HG03575 (cell line): ENCODE data around the gene TTLL4.
A peak's percentile ranks its signal among the peaks of the same experiment; 100 is the strongest.
"Not testable (repeated sequence)": the region's sequence is repeated elsewhere in the genome, so short reads cannot be mapped to it uniquely, and the experiment has no call there.

ENCODE experiments used
- ATAC-seq: cut with Tn5 transposase; IDR thresholded peaks from one replicate; pipeline ENCODE4 v1.9.1; 2021; ENCODE audit not compliant: unreplicated experiment, insufficient number of reproducible peaks, low FRiP score; ENCODE audit errors: extremely low read depth

Gene TTLL4, protein sequence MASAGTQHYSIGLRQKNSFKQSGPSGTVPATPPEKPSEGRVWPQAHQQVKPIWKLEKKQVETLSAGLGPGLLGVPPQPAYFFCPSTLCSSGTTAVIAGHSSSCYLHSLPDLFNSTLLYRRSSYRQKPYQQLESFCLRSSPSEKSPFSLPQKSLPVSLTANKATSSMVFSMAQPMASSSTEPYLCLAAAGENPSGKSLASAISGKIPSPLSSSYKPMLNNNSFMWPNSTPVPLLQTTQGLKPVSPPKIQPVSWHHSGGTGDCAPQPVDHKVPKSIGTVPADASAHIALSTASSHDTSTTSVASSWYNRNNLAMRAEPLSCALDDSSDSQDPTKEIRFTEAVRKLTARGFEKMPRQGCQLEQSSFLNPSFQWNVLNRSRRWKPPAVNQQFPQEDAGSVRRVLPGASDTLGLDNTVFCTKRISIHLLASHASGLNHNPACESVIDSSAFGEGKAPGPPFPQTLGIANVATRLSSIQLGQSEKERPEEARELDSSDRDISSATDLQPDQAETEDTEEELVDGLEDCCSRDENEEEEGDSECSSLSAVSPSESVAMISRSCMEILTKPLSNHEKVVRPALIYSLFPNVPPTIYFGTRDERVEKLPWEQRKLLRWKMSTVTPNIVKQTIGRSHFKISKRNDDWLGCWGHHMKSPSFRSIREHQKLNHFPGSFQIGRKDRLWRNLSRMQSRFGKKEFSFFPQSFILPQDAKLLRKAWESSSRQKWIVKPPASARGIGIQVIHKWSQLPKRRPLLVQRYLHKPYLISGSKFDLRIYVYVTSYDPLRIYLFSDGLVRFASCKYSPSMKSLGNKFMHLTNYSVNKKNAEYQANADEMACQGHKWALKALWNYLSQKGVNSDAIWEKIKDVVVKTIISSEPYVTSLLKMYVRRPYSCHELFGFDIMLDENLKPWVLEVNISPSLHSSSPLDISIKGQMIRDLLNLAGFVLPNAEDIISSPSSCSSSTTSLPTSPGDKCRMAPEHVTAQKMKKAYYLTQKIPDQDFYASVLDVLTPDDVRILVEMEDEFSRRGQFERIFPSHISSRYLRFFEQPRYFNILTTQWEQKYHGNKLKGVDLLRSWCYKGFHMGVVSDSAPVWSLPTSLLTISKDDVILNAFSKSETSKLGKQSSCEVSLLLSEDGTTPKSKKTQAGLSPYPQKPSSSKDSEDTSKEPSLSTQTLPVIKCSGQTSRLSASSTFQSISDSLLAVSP

DNA sequence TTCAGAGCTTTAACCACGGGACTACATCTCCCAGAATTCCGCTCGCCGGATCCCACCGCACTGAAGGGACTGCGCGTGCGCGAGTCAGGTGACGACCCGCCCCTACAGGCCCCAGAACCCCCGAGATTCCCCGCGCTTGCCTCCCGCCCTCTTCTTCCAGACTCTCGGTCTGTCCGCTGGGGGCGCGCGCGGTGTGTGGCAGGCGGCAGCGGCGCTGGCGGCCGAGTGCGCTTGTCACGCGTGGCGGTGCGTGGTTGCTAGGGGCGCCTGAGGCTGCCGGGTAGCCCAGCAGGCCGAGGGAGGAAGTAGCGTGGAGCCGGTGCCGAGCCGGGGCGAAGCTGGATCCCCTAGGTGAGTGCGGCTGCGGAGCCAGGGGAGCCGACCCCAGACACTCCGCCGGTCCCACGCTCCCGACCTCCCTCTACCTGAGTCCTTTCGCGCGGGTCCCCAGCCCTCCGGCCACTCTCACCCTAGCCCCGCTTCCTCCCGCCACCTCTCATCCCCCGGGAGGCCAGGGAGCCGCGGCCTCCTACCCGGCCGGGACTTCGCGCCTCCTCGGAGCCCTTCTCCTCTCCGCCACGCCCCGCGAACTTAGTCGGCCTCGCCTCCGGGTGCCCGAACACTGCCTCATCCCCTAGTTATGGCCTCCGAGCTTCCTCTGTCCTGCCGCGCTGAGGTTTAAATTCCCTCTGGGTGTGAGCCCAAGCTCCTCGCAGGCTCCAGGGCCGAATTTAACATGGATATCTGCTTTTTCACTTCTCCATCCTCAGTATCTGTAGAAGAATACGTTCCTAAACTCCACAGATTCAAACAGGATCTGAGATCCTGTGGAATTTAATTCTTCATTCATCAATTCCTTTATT lies at the start of gene TTLL4:
TSS of gene TTLL4 (plus strand) at position 149 of the 863 bp plus-strand sequence. CDS start 26,842 bp downstream, outside the sequence.
- ATAC-seq: peak; percentile 56

DNA sequence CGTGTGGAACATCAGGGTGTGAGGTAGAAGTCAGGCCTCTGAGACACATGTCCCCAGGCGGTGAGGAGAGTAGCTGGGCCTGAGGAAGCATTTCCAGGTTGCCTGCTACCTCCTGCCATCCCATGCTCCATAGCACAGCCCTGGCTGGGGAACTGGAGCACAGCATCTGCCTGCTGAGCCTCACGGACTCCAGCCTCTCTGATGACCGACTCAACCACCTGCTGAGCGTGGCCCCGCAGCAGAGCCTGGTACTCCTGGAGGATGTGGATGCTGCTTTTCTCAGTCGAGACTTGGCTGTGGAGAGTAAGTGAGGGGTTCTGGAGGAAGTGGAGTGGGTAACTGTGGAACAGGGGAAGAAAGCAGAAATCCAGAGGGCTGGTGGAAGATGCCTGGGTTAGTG lies 48.3 kb upstream of the TTLL4 start:
- no peak for ATAC-seq

DNA sequence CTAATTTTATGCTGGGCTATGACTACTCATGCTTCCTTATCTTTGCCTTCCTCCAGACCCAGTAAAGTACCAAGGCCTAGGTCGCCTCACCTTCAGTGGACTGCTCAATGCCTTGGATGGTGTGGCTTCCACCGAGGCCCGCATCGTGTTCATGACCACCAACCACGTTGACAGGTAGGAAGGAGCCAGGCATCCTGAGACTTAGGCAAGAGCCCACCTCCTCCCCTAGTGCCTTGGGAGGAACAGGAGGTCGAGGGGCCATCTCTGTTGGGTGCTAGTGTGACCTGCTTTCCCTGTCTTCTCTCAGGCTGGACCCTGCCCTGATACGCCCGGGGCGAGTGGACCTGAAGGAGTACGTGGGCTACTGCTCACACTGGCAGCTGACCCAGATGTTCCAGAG lies 47.8 kb upstream of the TTLL4 start:
- ATAC-seq: no peak

DNA sequence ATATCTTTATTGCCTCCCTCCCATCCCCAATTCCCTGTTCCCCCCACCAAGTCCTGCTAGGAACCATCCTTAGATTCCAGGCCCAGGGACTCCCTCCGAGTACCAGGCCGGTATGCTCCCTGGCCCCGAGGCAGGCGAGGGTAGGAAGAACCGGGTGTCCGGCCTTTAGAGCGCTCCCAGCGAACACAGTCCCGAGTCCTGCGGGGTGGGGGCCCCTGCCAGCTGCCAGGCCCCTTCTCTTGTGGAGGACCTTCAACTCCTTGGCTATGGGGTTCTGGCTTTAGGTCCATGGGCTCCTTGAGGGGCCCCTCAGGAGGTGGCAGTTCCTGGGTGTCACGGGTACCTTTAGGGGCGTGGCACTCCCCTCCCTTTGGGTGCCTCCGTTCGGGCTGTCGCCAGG lies 46.7 kb upstream of the TTLL4 start:
- ATAC-seq: no peak

DNA sequence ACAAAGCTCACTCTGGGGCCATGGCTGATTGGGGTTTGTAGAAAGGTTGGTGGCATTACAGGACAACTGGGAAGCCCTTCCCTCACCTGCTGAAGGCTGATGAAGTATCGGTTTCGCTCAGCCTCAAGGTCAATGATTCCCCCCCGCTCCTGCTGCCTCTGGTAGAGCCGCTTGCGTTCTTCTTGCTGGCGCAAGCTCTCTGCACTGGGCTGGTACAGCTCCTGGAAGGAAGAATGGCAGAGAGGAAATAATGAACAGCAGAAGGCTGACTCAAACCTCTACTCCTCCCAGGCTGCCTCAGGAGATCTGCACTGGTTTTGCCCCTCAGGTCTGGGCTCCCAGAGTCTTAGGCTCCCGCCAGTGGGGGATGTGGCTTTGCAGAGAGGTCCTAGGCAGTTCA lies 46.0 kb upstream of the TTLL4 start:
- no peak for ATAC-seq

DNA sequence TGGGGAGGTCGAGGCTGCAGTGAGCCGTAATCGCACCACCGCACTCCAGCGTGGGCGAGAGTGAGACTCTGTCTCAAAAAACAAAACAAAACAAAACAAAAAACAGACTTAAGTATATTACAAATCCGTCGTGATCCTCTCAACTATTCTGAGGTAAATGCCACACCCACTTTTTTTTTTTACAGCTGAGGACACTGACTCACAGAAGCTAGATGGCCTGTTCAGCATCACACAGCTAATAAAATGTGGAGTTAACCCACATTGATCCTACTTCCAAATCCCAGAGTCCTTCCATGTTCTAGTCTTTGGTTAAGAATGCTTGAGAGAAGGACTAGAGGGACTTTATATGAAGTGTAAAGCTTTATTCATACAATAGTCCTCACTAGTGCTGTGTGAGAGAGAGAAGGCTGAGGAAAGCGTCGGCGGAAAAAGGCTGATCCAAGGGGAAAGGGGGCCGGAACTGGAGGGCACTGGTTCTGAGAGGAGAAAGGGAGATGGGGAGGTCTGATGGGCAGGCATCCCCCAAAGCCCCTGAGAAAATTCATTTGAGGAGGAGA lies 39.5 kb upstream of the TTLL4 start:
- ATAC-seq: no peak

DNA sequence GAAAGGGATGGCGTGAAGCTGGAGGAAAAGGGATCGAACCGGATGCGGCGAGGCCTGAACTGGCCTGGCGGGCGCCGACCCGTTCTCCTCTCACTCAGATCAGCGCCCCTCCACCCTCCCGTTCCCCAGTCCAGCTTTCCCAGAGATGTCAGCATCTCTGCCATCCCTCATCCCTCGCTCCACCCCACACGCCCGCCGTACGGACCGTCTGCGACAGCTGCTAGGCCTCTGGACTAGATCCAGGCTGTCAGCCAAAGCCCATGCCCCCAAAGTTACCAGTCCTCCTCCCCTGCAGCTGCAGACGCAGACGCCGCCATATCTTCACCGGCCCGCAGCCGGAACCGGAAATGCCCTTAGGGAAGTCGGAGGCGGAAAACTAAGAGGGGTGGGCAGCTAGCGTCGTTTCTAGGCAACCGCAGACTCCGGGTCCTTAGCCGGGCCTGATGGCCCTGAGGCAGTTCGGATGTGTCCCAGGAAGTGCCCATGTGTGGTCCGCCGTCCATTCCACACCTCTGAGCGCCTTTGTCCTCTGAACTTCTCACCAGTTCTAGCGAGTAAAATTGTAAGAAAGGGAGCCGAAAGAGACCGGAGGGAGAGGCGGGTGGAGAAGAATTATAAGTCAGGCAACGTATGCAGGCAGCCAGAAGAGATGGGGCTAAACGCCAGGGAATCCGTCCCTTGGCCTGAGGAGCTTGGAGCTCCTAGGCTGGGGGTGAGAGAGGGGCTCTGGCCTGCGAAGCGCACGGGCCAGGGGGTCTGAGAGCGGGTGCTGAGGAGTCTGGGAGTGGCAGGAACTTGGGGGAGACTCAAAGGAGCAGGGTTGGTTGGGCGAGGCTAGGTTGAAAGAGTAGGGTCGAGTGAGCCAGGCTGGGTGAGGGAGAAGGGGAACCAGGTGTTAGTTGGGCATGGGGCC lies 38.7 kb upstream of the TTLL4 start, which contains the start of the genes RNF25 and STK36:
TSS of gene RNF25 (minus strand) at position 349 of the 913 bp plus-strand sequence. CDS start at position 317, 32 bp downstream.
TSS of gene STK36 (plus strand) at position 433 of the 913 bp plus-strand sequence. CDS start 744 bp downstream, outside the sequence.
- no peak for ATAC-seq

DNA sequence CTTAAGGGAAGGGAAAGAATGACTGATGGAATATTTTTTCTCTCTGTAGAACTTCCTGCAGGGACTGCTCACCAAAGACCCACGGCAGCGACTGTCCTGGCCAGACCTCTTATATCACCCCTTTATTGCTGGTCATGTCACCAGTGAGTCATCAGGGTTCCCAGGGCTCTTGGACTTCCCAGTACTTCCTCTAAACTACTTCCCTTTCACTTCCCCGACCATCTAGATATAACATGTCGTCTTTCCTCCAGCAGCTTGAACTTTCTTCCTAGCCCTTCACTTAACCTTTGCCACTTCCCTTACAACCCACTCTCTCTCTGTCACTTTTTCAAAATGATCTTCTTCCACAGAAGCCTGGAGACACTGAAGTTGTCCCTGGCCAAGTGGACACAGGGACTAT lies 31.5 kb upstream of the TTLL4 start:
- no peak for ATAC-seq

DNA sequence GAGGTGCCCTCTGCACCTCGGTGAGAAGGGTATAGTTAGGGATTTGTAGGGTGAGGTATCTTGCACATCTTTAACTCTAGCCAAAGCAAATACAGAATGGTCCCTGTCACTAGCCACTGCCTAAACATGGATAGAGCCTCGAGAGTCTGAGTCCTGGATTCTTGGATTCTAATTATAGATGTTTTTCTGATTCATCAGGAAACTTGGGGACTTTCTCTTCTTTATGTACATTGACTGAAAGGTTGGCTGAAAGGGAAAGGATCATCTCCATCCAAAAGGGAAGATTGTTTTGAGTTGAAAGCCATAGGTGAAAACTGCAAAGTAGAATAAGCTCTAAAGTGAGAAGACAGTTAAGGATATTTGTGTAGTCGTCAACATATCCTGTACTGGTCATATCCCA lies 30.6 kb upstream of the TTLL4 start:
- ATAC-seq: no peak

DNA sequence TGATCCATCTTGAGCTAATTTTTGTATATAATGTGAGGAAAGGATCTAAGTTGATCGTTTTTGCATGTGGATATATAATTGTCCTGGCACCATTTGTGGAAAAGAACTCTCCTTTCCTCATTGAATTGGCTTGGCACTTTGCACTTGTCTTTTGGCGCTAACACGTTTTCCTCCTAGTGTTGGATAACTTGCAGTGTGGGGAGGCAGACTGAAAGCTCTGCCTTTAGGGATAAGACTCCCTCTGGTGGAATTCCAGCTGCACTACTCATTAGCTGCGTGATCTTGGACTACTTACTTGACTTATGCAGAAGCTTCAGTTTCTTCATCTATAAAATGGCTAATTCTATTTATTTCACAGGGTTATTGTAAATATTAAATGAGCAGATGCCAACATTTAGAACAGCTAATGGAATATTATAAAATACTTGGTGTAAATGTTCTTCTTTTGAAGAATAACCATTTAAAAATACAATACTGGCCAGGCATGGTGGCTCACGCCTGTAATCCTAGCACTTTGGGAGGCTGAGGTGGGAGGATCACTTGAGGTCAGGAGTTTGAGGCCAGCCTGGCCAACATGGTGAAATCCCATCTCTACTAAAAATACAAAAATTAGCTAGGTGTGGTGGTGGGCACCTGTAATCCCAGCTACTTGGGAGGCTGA lies 23.1 kb upstream of the TTLL4 start:
- ATAC-seq: not testable (repeated sequence)

DNA sequence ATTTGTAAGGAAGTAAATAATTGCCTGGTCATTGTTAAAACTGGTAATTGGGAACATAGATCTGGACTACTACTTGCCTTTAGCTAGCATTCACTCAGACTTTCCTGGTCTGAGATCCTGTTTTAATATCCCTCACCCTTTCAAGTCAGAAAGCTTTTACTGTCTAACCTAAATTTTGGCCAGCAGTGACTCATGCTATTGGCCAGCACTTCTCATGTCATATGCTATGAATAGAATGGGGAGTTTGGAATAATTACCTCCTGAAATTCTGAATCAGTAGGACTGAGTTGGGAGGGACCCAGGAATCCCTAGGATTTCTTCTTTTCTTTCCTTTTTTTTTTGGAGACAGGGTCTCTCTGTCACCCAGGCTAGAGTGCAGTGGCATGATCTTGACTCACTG lies 19.4 kb upstream of the TTLL4 start:
- ATAC-seq: no peak

DNA sequence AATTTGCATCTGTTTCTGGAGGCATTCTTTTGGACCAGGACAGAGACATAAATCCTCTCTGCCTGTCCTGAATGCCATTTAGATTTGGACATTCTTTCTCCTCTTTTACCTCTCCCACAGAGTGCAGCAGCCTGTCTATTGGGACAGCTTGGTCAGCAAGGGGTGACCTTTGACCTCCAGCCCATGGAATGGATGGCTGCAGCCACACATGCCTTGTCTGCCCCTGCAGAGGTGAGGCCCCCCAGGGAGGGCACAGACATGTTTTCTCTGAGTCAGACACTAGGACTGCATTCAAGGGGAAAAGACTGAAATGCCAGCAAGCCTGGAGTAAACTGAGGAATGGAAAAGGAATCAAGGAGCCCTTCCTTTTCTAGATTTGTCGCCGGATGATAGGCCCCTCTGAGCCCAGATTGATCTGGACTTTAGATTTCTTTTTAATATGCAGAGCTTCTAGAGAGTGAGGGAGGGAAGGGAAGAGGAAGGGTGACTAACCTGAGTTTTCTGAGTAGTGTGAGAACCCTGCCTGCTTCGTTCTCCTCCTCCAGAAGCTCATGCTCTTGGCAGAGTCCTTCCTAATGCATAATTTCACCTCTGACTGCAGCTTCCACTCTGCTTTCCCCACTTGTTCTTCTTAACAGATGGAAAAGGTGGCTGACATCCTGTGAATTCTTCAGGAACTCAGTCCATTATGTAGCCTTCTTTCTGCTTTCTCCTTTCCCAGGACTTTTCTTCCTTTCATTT lies 16.1 kb upstream of the TTLL4 start:
- no peak for ATAC-seq

DNA sequence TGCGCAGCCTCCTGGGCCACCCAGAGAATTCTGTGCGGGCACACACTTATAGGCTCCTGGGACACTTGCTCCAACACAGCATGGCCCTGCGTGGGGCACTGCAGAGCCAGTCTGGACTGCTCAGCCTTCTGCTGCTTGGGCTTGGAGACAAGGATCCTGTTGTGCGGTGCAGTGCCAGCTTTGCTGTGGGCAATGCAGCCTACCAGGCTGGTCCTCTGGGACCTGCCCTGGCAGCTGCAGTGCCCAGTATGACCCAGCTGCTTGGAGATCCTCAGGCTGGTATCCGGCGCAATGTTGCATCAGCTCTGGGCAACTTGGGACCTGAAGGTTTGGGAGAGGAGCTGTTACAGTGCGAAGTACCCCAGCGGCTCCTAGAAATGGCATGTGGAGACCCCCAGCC lies 11.8 kb upstream of the TTLL4 start:
- ATAC-seq: no peak

DNA sequence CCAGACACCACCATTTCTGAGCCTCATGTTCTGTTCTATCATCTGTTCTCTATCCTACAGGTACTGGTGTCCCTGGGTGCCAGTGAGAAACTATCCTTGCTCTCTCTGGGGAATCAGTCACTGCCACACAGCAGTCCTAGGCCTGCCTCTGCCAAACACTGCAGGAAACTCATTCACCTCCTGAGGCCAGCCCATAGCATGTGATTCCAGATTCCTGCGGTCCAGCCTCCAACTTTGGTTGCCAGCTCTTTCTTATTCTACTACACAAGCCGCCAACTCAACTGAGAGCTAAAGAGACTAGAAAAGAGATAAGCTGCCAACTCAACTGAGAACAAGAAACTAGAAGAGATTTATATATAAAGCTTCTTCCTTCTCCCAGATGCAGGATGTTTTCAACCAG lies 8.8 kb upstream of the TTLL4 start:
- ATAC-seq: no peak

DNA sequence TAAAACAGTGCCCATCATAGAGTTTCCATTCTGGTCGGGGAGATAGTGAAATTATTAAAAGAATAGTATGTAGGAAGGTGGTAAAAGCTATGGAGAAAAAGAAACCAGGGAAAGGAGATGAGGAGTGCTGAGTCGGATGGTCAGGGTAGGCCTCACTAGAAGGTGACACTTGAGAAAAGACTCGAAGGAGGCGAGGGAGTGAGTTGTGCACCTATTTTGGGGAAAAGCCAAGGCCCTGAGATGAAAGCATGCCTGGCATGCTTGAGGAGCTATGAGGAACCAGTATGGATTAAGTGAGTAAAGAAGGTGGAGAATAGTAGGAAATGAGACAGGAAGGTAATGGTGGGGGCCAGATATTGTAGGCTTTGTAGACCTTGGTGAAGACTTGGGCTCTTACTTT lies 7.3 kb upstream of the TTLL4 start:
- no peak for ATAC-seq

DNA sequence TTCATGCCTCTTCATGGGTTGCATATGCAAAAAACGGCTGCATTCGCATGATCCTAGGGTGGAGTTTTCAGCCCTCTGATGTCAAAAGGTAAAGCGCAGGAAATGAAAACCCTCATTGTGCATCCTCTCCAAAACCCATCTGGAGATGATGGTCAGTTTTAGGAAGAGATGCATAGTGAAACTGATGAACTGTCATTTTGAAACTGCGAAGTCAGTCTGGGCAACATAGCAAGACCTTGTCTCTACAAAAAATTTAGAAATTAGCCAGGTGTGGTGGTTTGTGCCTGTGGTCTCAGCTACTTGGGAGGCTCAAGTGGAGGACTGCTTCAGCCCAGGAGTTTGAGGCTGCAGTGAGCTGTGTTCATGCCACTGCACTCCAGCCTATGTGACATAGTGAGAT lies 2.5 kb upstream of the TTLL4 start:
- no peak for ATAC-seq
